ENCODE results near the gene EIF2D.
A peak's percentile ranks its signal among the peaks of the same experiment; 100 is the strongest.
"Not testable (repeated sequence)": the region's sequence is repeated elsewhere in the genome, so short reads cannot be mapped to it uniquely, and the experiment has no call there.

Gene EIF2D

GRCh38 chr1:206635080-206635977 lies 23.1 kb upstream of the EIF2D start, which contains the start of gene DYRK3:
Gene DYRK3 (plus strand): TSS chr1:206635536. CDS start chr1:206635704, 168 bp downstream.
- DNase-seq = peak; percentile 96

GRCh38 chr1:206634365-206635079 lies 22.3 kb upstream of the EIF2D start:
- DNase-seq = peak; percentile 92

- no peak for DNase-seq
These were observed 21.4 kb upstream of the EIF2D start for GRCh38 chr1:206633708-206634121.

GRCh38 chr1:206631085-206631509 lies 18.8 kb upstream of the EIF2D start:
- DNase-seq = peak; percentile 81

- no peak for DNase-seq
These were observed 16.7 kb upstream of the EIF2D start for GRCh38 chr1:206628916-206629315.

- DNase-seq = not testable (repeated sequence)
These were observed 14.1 kb upstream of the EIF2D start for GRCh38 chr1:206626396-206626795.

- no peak for DNase-seq
These were observed 2.9 kb downstream of the EIF2D start for GRCh38 chr1:206609229-206609991.

- DNase-seq = no peak
These were observed 4.1 kb downstream of the EIF2D start for GRCh38 chr1:206608108-206608698.

- DNase-seq = no peak
These were observed 5.4 kb downstream of the EIF2D start for GRCh38 chr1:206606867-206607266.

GRCh38 chr1:206604861-206605260 lies 7.4 kb downstream of the EIF2D start:
- no peak for DNase-seq

- DNase-seq = peak; percentile 38
These were observed 11.7 kb downstream of the EIF2D start for GRCh38 chr1:206600527-206600926.

GRCh38 chr1:206596319-206596666 lies 16.0 kb downstream of the EIF2D start:
- DNase-seq = no peak

- DNase-seq = no peak
These were observed 16.5 kb downstream of the EIF2D start for GRCh38 chr1:206595581-206596318.

- no peak for DNase-seq
These were observed 18.8 kb downstream of the EIF2D start for GRCh38 chr1:206593351-206593925.

GRCh38 chr1:206591696-206592095 lies 20.6 kb downstream of the EIF2D start:
- DNase-seq = no peak

GRCh38 chr1:206591226-206591625 lies 21.0 kb downstream of the EIF2D start:
- no peak for DNase-seq

GRCh38 chr1:206590025-206590758 lies 22.1 kb downstream of the EIF2D start:
- no peak for DNase-seq

GRCh38 chr1:206589206-206589605 lies 23.1 kb downstream of the EIF2D start:
- no peak for DNase-seq

- no peak for DNase-seq
These were observed 23.8 kb downstream of the EIF2D start for GRCh38 chr1:206588492-206588891.

- no peak for DNase-seq
These were observed 24.4 kb downstream of the EIF2D start for GRCh38 chr1:206587904-206588303.
